Retinal pigment epithelial cell (primary cell): Measurements from ENCODE around the gene JAML.

Experiments used
- DNase-seq: peaks from one replicate; pipeline ENCODE4 v3.0.0-alpha.2; 2010; ENCODE audit warnings: low read depth
- H3K4me3 ChIP-seq: 2 replicates; pipeline ENCODE4 v1.5.1; 2011; ENCODE audit warnings: mild to moderate bottlenecking, low read length, control low read depth, moderate library complexity
- TF ChIP-seq, protein P1 (sequence below): conservative IDR thresholded peaks from 2 replicates; pipeline ENCODE4 v1.5.1; 2011; ENCODE audit warnings: low read depth, low read length, control low read depth, inconsistent platforms

Gene JAML

DNA sequence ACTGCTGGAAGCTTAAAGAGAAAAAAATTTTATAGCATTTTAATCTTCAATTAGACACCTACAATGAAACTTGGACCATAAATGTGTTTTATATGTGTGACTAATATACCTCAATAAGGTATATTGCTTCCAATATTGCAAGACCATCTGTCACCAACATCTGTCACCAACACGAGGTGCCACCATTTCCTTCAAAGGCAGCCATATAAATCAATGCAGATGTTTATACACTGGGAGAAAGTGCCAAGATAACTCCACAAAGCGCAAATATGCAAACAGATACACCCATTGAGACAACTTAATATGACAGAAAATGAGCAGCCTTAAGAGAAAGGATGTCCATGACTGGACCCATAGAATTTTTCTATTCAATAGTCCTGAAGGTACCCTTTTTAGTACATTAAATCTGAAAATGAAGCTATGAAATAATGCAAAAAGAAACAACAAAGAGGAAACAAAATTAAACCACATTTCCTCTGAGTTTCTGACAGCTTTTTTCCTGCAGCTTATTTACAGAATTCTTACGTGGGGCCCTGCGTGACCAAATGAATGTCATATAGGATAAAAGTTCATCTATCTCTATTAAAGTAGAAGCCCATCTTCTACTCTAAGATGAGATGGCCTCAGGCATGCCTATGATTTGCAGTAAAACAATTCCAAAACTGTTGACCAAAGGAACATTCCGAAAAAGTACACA is 14.8 kb upstream of the JAML start:
- no peak overlapping the region for H3K4me3 ChIP-seq
- no peak for DNase-seq
- TF ChIP-seq, protein P1, sequence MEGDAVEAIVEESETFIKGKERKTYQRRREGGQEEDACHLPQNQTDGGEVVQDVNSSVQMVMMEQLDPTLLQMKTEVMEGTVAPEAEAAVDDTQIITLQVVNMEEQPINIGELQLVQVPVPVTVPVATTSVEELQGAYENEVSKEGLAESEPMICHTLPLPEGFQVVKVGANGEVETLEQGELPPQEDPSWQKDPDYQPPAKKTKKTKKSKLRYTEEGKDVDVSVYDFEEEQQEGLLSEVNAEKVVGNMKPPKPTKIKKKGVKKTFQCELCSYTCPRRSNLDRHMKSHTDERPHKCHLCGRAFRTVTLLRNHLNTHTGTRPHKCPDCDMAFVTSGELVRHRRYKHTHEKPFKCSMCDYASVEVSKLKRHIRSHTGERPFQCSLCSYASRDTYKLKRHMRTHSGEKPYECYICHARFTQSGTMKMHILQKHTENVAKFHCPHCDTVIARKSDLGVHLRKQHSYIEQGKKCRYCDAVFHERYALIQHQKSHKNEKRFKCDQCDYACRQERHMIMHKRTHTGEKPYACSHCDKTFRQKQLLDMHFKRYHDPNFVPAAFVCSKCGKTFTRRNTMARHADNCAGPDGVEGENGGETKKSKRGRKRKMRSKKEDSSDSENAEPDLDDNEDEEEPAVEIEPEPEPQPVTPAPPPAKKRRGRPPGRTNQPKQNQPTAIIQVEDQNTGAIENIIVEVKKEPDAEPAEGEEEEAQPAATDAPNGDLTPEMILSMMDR, result no peak

DNA sequence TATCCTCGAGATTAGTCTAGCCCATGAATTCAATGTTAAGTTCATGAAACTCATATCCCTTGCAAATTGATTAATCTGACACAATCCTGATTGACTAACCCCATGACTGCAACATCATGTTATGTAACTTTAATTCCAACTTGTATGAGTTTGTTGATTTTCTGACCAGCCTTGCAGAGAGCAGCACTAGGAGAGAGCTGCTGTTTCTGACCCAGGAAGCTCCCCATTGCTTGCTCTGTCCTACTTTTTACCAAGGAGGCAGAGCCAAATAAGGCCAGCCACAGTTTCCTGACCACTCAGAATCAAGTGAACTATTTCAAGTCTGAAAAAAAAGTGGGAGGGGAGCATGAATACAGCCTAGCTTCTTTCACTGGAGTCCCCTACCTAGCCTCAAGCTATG is 14.1 kb upstream of the JAML start:
- DNase-seq, result no peak
- no peak overlapping the region for H3K4me3 ChIP-seq
- TF ChIP-seq, protein P1, result no peak

- no peak for DNase-seq
- H3K4me3 ChIP-seq, result no peak overlapping the region
- TF ChIP-seq, protein P1, result no peak
Measured at GRCh38 chr11:118238421-118238820, 13.6 kb upstream of the JAML start.

GRCh38 chr11:118236170-118236569 is 11.4 kb upstream of the JAML start:
- TF ChIP-seq, protein P1, result no peak
- DNase-seq, result no peak

DNA sequence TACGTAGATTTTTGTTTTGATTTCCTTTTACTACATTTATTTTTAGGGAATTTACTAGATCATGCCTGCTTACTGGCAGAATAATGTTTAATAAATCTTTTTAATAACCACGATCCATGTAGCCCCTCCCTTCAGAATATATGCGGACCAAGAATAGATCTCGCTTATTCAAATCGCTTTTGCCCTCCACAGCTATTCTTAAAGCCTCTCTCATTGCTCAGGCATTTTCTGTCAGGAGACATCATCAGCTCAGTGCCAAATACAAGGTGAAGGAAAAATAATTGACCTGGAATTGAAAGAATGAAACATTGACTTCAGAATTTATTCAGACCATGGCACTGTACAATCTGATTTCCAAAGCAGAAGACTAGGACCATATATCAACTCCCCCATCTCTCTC is 10.0 kb upstream of the JAML start:
- no peak overlapping the region for H3K4me3 ChIP-seq
- TF ChIP-seq, protein P1, result no peak
- no peak for DNase-seq

More at GRCh38 chr11:118236170-118236569, 11.4 kb upstream of the JAML start:
- no peak overlapping the region for H3K4me3 ChIP-seq

DNA sequence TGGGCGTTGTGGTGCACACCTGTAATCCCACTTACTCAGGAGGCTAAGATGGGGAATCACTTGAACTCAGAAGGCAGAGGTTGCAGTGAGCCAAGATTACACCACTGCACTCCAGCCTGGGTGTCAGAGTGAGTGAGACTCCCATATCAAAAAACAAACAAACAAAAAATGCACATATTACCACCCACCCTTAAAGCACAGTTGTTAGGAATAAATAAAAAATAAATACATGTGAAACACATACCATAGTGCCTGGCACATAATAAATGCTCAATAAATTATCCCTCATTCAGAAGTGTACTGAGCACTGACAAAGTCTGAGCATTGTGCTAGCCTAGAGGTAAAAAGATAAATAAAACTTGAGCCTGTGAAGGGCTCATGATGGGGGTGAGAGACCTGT is 9.0 kb upstream of the JAML start:
- DNase-seq, result no peak
- H3K4me3 ChIP-seq, result no peak overlapping the region
- TF ChIP-seq, protein P1, result no peak

- no peak overlapping the region for H3K4me3 ChIP-seq
- no peak for DNase-seq
- TF ChIP-seq, protein P1, result no peak
Measured at GRCh38 chr11:118233377-118233776, 8.6 kb upstream of the JAML start.
